Measurements from ENCODE around the gene HOXC13. TPM values are rescaled to one million over a fixed set of nuclear protein-coding genes. Genes with fewer than 3 reads are reported as not detected.

Gene HOXC13
- total RNA-seq, 2 donors from 2014 or later = not detected

GRCh38 chr12:53987787-53988230 is 49.2 kb downstream of the HOXC13 start:
- Mint-ChIP-seq H3K4me3 (no peak overlapping the region), H3K9me3 (no peaks in the 10 kb centered on the region), H3K4me1 (ENCODE audit: low read depth) (peaks cover 64% of the 10 kb centered on the region), H3K27me3 (ENCODE audit: low read depth) (peaks cover 97% of the 10 kb centered on the region), H3K27ac (no peak overlapping the region), H3K36me3 (ENCODE audit: insufficient read depth in 2 of 2) (peaks cover 0 to 1% of the 10 kb centered on the region in 2 donors)
- no peak for DNase-seq
- no peak for ATAC-seq (replicated peaks in 1 of 2)

- Mint-ChIP-seq H3K27me3 (ENCODE audit: low read depth) (peaks cover 97% of the 10 kb centered on the region), H3K27ac (no peak overlapping the region), H3K4me1 (ENCODE audit: low read depth) (peaks cover 64% of the 10 kb centered on the region), H3K36me3 (ENCODE audit: insufficient read depth in 2 of 2) (peaks cover 0 to 1% of the 10 kb centered on the region in 2 donors), H3K4me3 (peak overlapping the region; percentile 75 to 78), H3K9me3 (no peaks in the 10 kb centered on the region)
- no peak for DNase-seq
- ATAC-seq (replicated peaks in 1 of 2) = no peak
Measured at GRCh38 chr12:53988541-53989226, 50.1 kb downstream of the HOXC13 start.

- peaks cover 66% of the 10 kb centered on the region for H3K4me1 Mint-ChIP-seq (ENCODE audit: low read depth)
- H3K4me3 Mint-ChIP-seq = peak overlapping the region; percentile 75 to 78
- peaks cover 98% of the 10 kb centered on the region for H3K27me3 Mint-ChIP-seq (ENCODE audit: low read depth)
- H3K9me3 Mint-ChIP-seq = no peaks in the 10 kb centered on the region
- DNase-seq (peak; percentile 34 to 51), ATAC-seq (replicated peaks in 1 of 2) (peak; percentile 13 to 21)
- peaks cover 0 to 1% of the 10 kb centered on the region in 2 donors for H3K36me3 Mint-ChIP-seq (ENCODE audit: insufficient read depth in 2 of 2)
- H3K27ac Mint-ChIP-seq = no peak overlapping the region
Measured at GRCh38 chr12:53989227-53990113, 50.8 kb downstream of the HOXC13 start.

- ATAC-seq (replicated peaks in 1 of 2) = no peak
- peak overlapping the region; percentile 60 to 78 for H3K4me3 Mint-ChIP-seq
- no peak for DNase-seq
- peaks cover 97% of the 10 kb centered on the region for H3K27me3 Mint-ChIP-seq (ENCODE audit: low read depth)
- H3K4me1 Mint-ChIP-seq (ENCODE audit: low read depth) = peaks cover 66% of the 10 kb centered on the region
- peaks cover under 1 to 2% of the 10 kb centered on the region in 2 donors for H3K36me3 Mint-ChIP-seq (ENCODE audit: insufficient read depth in 2 of 2)
- H3K9me3 Mint-ChIP-seq = no peaks in the 10 kb centered on the region
- no peak overlapping the region for H3K27ac Mint-ChIP-seq
Measured at GRCh38 chr12:53990311-53991076, 51.9 kb downstream of the HOXC13 start.

- DNase-seq (no peak), ATAC-seq (replicated peaks in 1 of 2) (no peak)
- Mint-ChIP-seq H3K9me3 (no peaks in the 10 kb centered on the region), H3K36me3 (ENCODE audit: insufficient read depth in 2 of 2) (peaks cover 0 to 3% of the 10 kb centered on the region in 2 donors), H3K4me1 (ENCODE audit: low read depth) (peaks cover 69% of the 10 kb centered on the region), H3K27me3 (ENCODE audit: low read depth) (peaks cover 97% of the 10 kb centered on the region), H3K27ac (peak overlapping the region; percentile 40), H3K4me3 (peak overlapping the region; percentile 15 to 31)
Measured at GRCh38 chr12:53991077-53991460, 52.4 kb downstream of the HOXC13 start.

- Mint-ChIP-seq H3K36me3 (ENCODE audit: insufficient read depth in 2 of 2) (peaks cover 0 to 3% of the 10 kb centered on the region in 2 donors), H3K27me3 (ENCODE audit: low read depth) (peaks cover 97% of the 10 kb centered on the region), H3K27ac (no peak overlapping the region), H3K4me1 (ENCODE audit: low read depth) (peaks cover 74% of the 10 kb centered on the region), H3K9me3 (no peaks in the 10 kb centered on the region), H3K4me3 (no peak overlapping the region)
- ATAC-seq (replicated peaks in 1 of 2) = peak in 1 of 2 donors; percentile 12
- no peak for DNase-seq
Measured at GRCh38 chr12:53992377-53992889, 53.8 kb downstream of the HOXC13 start.

- peaks cover 80% of the 10 kb centered on the region for H3K4me1 Mint-ChIP-seq (ENCODE audit: low read depth)
- ATAC-seq (replicated peaks in 1 of 2) (no peak), DNase-seq (no peak)
- H3K9me3 Mint-ChIP-seq = no peaks in the 10 kb centered on the region
- peaks cover 0 to 3% of the 10 kb centered on the region in 2 donors for H3K36me3 Mint-ChIP-seq (ENCODE audit: insufficient read depth in 2 of 2)
- H3K27me3 Mint-ChIP-seq (ENCODE audit: low read depth) = peaks cover 97% of the 10 kb centered on the region
- peak overlapping the region; percentile 65 to 92 for H3K4me3 Mint-ChIP-seq
- peak overlapping the region; percentile 41 for H3K27ac Mint-ChIP-seq
Measured at GRCh38 chr12:53993162-53994008, 54.8 kb downstream of the HOXC13 start.

- peak overlapping the region; percentile 41 for H3K27ac Mint-ChIP-seq
Measured at GRCh38 chr12:53994009-53994263, 55.3 kb downstream of the HOXC13 start.

GRCh38 chr12:53994264-53995001 is 55.8 kb downstream of the HOXC13 start:
- H3K27ac Mint-ChIP-seq = peak overlapping the region; percentile 41
- peaks cover 0 to 3% of the 10 kb centered on the region in 2 donors for H3K36me3 Mint-ChIP-seq (ENCODE audit: insufficient read depth in 2 of 2)
- no peak for ATAC-seq (replicated peaks in 1 of 2)
- DNase-seq = no peak
- H3K9me3 Mint-ChIP-seq = no peaks in the 10 kb centered on the region
- H3K4me3 Mint-ChIP-seq = peak overlapping the region; percentile 92 to 94
- peaks cover 97% of the 10 kb centered on the region for H3K27me3 Mint-ChIP-seq (ENCODE audit: low read depth)
- H3K4me1 Mint-ChIP-seq (ENCODE audit: low read depth) = peaks cover 69% of the 10 kb centered on the region

More at GRCh38 chr12:53994009-53994263, 55.3 kb downstream of the HOXC13 start:
- Mint-ChIP-seq H3K36me3 (ENCODE audit: insufficient read depth in 2 of 2) (peaks cover 0 to 3% of the 10 kb centered on the region in 2 donors), H3K4me3 (peak overlapping the region; percentile 65 to 92), H3K9me3 (no peaks in the 10 kb centered on the region), H3K27me3 (ENCODE audit: low read depth) (peaks cover 97% of the 10 kb centered on the region), H3K4me1 (ENCODE audit: low read depth) (peaks cover 74% of the 10 kb centered on the region)
- no peak for ATAC-seq (replicated peaks in 1 of 2)
- DNase-seq = no peak

GRCh38 chr12:53995002-53995377 is 56.4 kb downstream of the HOXC13 start:
- no peaks in the 10 kb centered on the region for H3K9me3 Mint-ChIP-seq
- ATAC-seq (replicated peaks in 1 of 2) = no peak
- H3K4me1 Mint-ChIP-seq (ENCODE audit: low read depth) = peaks cover 64% of the 10 kb centered on the region
- H3K27ac Mint-ChIP-seq = peak overlapping the region; percentile 15
- peaks cover 0 to 3% of the 10 kb centered on the region in 2 donors for H3K36me3 Mint-ChIP-seq (ENCODE audit: insufficient read depth in 2 of 2)
- peaks cover 95% of the 10 kb centered on the region for H3K27me3 Mint-ChIP-seq (ENCODE audit: low read depth)
- peak overlapping the region; percentile 92 to 94 for H3K4me3 Mint-ChIP-seq
- DNase-seq = peak in 1 of 2 donors; percentile 39

GRCh38 chr12:53995378-53996239 is 57.0 kb downstream of the HOXC13 start:
- ATAC-seq (replicated peaks in 1 of 2) (peak; percentile 36 to 38), DNase-seq (peak; percentile 35 to 37)
- peaks cover 58% of the 10 kb centered on the region for H3K4me1 Mint-ChIP-seq (ENCODE audit: low read depth)
- H3K27me3 Mint-ChIP-seq (ENCODE audit: low read depth) = peaks cover 90% of the 10 kb centered on the region
- H3K27ac Mint-ChIP-seq = peak overlapping the region; percentile 63
- no peaks in the 10 kb centered on the region for H3K9me3 Mint-ChIP-seq
- H3K4me3 Mint-ChIP-seq = peak overlapping the region; percentile 92 to 94
- peaks cover 0 to 3% of the 10 kb centered on the region in 2 donors for H3K36me3 Mint-ChIP-seq (ENCODE audit: insufficient read depth in 2 of 2)

All from activated T-cell treated with anti-CD3 and anti-CD28 coated beads, Interleukin-2, amount 50 U/mL, for 72 hours (primary cell).